ENCODE data around the gene EFCAB14. TPM values are rescaled to one million over a fixed set of nuclear protein-coding genes. Genes with fewer than 3 reads are reported as not detected.

The EFCAB14 gene
- total and polyA plus RNA-seq, 2 of the 8 experiments (the other 6 are each of a cell fraction or from before 2014, with no cell fraction given): 19.4 to 40.4 TPM

DNA sequence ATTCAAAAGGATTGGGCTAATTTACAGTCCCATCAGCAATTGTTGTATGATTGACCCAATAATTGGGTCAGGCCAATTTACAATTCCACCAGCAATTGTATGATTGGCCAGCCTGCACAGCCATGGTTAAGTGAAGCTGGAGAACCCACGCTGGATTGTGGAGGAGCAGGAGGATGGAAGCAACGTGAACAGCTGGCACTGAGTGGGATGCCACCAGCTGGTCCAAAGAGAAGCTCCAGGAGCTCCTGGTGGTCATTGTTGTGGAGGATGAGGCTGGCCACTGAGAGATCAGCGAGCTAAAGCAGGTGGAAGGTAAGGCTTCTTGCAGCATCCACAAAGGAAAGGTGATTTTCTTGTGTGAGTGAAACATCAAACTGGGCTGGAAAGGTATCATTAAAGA lies 23.2 kb upstream of the EFCAB14 start:
- Histone ChIP-seq H2BK15ac (ENCODE audit: low read length) (no peak overlapping the region), H3K4me3 (ENCODE audit: extremely low read depth in 1 of 4, insufficient read depth in 2 of 4, low read depth in 3 of 4, low read length in 4 of 4) (no peak overlapping the region), H4K5ac (ENCODE audit: insufficient read length, low read depth, low read length) (no peak overlapping the region), H3K36me3 (ENCODE audit: control insufficient read depth in 2 of 4, insufficient read depth in 4 of 4, low read length in 3 of 4) (no peaks in the 10 kb centered on the region), H3K27me3 (replicated peaks in 1 of 4; ENCODE audit: control insufficient read depth in 3 of 4, extremely low read depth in 1 of 4, insufficient read depth in 3 of 4, low read length in 3 of 4) (no peaks in the 10 kb centered on the region), H2BK20ac (ENCODE audit: low read length) (no peak overlapping the region), H2BK12ac (ENCODE audit: low read depth, low read length) (no peak overlapping the region), H2AK5ac (ENCODE audit: low read depth, low read length) (no peak overlapping the region), H3K9ac (replicated peaks in 1 of 4; ENCODE audit: extremely low read depth in 1 of 4, low read depth in 3 of 4, low read length in 3 of 4) (no peak overlapping the region), H3K56ac (replicated peaks; ENCODE audit: insufficient read length, low read depth, low read length) (no peak overlapping the region), H3K4me2 (ENCODE audit: insufficient read depth in 1 of 2, low read depth in 2 of 2, low read length in 2 of 2) (no peak overlapping the region), H3K79me1 (ENCODE audit: low read depth, low read length) (no peaks in the 10 kb centered on the region), H2BK120ac (replicated peaks; ENCODE audit: low read depth, low read length) (no peak overlapping the region), H3K79me2 (ENCODE audit: control insufficient read depth in 1 of 2, insufficient read depth in 2 of 2, low read length in 2 of 2) (no peaks in the 10 kb centered on the region), H3K14ac (ENCODE audit: insufficient read length) (no peak overlapping the region), H4K20me1 (replicated peaks in 1 of 2; ENCODE audit: control insufficient read depth in 1 of 2, insufficient read depth in 2 of 2, low read length in 2 of 2) (no peaks in the 10 kb centered on the region), H3K9me3 (ENCODE audit: insufficient read depth in 2 of 2, low read depth in 1 of 2, low read length in 1 of 2) (no peaks in the 10 kb centered on the region), H4K8ac (ENCODE audit: extremely low read depth, insufficient read depth, low read length) (no peak overlapping the region), H3K23me2 (ENCODE audit: low read depth, low read length) (peaks cover 1% of the 10 kb centered on the region; the same call in 1 of the 2 replicates), H2AFZ (ENCODE audit: low read length) (no peak overlapping the region), H3K27ac (ENCODE audit: low read depth, low read length) (no peak overlapping the region), H4K91ac (replicated peaks; ENCODE audit: insufficient read length, low read length) (no peak overlapping the region), H3K4me1 (replicated peaks in 1 of 4; ENCODE audit: control insufficient read depth in 3 of 4, insufficient read depth in 4 of 4, low read length in 3 of 4) (no peaks in the 10 kb centered on the region), H3K4ac (replicated peaks; ENCODE audit: insufficient read length, low read depth, low read length) (no peak overlapping the region), H3K18ac (ENCODE audit: extremely low read depth, low read length) (no peak overlapping the region), H2BK5ac (ENCODE audit: low read depth, low read length) (no peak overlapping the region), H3K23ac (ENCODE audit: insufficient read length) (no peak overlapping the region)
- TF ChIP-seq POLR2A (IDR thresholded peaks at IDR 0.05; ENCODE audit: control extremely low read depth in 1 of 2, low read depth in 2 of 2, low read length in 2 of 2) (no peak), RFX5 (IDR thresholded peaks at IDR 0.05; ENCODE audit: borderline replicate concordance, low read depth, low read length) (no peak), KDM4A (IDR thresholded peaks at IDR 0.05; ENCODE audit: low read depth, low read length, severe bottlenecking) (no peak), MAFK (IDR thresholded peaks at IDR 0.05; ENCODE audit: low read depth, low read length) (no peak), ZNF274 (IDR thresholded peaks at IDR 0.05; ENCODE audit: borderline replicate concordance, extremely low read depth, low read length) (no peak), CBX8 (IDR thresholded peaks at IDR 0.05; ENCODE audit: borderline replicate concordance, low read depth, low read length) (no peak)
- TF ChIP-seq, protein P1, sequence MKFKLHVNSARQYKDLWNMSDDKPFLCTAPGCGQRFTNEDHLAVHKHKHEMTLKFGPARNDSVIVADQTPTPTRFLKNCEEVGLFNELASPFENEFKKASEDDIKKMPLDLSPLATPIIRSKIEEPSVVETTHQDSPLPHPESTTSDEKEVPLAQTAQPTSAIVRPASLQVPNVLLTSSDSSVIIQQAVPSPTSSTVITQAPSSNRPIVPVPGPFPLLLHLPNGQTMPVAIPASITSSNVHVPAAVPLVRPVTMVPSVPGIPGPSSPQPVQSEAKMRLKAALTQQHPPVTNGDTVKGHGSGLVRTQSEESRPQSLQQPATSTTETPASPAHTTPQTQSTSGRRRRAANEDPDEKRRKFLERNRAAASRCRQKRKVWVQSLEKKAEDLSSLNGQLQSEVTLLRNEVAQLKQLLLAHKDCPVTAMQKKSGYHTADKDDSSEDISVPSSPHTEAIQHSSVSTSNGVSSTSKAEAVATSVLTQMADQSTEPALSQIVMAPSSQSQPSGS (IDR thresholded peaks at IDR 0.05; ENCODE audit: low read length): no peak
- ChIA-PET POLR2A (ENCODE audit: partially characterized antibody) (no interaction called here), CTCF (ENCODE audit: partially characterized antibody) (interaction anchor here (1.0 to 1.8 kb wide), 2 partner anchors 17 to 434 kb away, joined by 3 to 11 read pairs; no protein-coding TSS in a partner anchor)
- no peak for FAIRE-seq
- no peak for DNase-seq (ENCODE audit: low read depth in 1 of 2, low spot score in 2 of 2)
- WGBS, 2 experiments (ENCODE audit: extremely low coverage in 1 of 2, insufficient coverage in 1 of 2, insufficient read length in 1 of 2, insufficient replicate concordance in 2 of 2, low coverage in 1 of 2, low lambda C conversion rate in 2 of 2, missing lambda C conversion rate in 1 of 2): 80% methylated on average over 3 of the region's 3 CpGs; no CpG with 5 or more reads in 1 of the 2 experiments
